Astrocyte (in vitro differentiated cells and primary cell): ENCODE data around the gene ZMAT3. TPM values are rescaled to one million over a fixed set of nuclear protein-coding genes. Genes with fewer than 3 reads are reported as not detected.

Experiments
- DNase-seq: peaks from one replicate; pipeline ENCODE4 v3.0.0-alpha.2; 2010; ENCODE audit warnings: low read depth
- FAIRE-seq: peaks from 2 replicates; lab custom pipeline; 2011; peaks lifted over from hg19 to GRCh38; lab: Jason Lieb, UNC
- H2AFZ ChIP-seq: 2 replicates; pipeline ENCODE4 v1.6.0; 2012; ENCODE audit warnings: low read depth, low read length, inconsistent platforms
- H3K27ac ChIP-seq: 2 replicates; pipeline ENCODE4 v1.5.1; 2011; ENCODE audit warnings: low read depth, low read length, inconsistent platforms
- H3K27me3 ChIP-seq: 2 replicates; pipeline ENCODE4 v1.6.0; 2011; ENCODE audit warnings: low read length, inconsistent platforms; ENCODE audit not compliant: insufficient read depth
- H3K36me3 ChIP-seq: 2 replicates; pipeline ENCODE4 v1.5.1; 2011; ENCODE audit warnings: low read length, inconsistent platforms; ENCODE audit not compliant: insufficient read depth
- H3K4me1 ChIP-seq: 2 replicates; pipeline ENCODE4 v1.5.1; 2011; ENCODE audit warnings: low read length, inconsistent platforms; ENCODE audit not compliant: insufficient read depth
- H3K4me2 ChIP-seq: 2 replicates; pipeline ENCODE4 v1.6.0; 2012; ENCODE audit warnings: low read length, inconsistent platforms
- H3K4me3 ChIP-seq: 2 replicates; pipeline ENCODE4 v1.5.1; 2011; ENCODE audit warnings: low read depth, mild to moderate bottlenecking, low read length, inconsistent platforms; ENCODE audit not compliant: insufficient read depth
- H3K79me2 ChIP-seq: 2 replicates; pipeline ENCODE4 v1.6.0; 2012; ENCODE audit warnings: mild to moderate bottlenecking, low read length, inconsistent platforms; ENCODE audit not compliant: insufficient read depth
- H3K9ac ChIP-seq: 2 replicates; pipeline ENCODE4 v1.6.0; 2012; ENCODE audit warnings: mild to moderate bottlenecking, low read length, inconsistent platforms
- H3K9me3 ChIP-seq: 2 replicates; pipeline ENCODE4 v1.5.1; 2012; ENCODE audit warnings: low read depth, mild to moderate bottlenecking, low read length, inconsistent platforms; ENCODE audit not compliant: insufficient read depth
- H4K20me1 ChIP-seq: 2 replicates; pipeline ENCODE4 v1.6.0; 2012; ENCODE audit warnings: low read length, inconsistent platforms; ENCODE audit not compliant: insufficient read depth
- H3K27ac Mint-ChIP-seq: one replicate; pipeline ENCODE4 v1.8.0; 2021; ENCODE audit warnings: mild to moderate bottlenecking, mixed read lengths; ENCODE audit not compliant: unreplicated experiment
- H3K27me3 Mint-ChIP-seq: one replicate; pipeline ENCODE4 v1.8.0; 2021; ENCODE audit warnings: low read depth, mixed read lengths; ENCODE audit not compliant: unreplicated experiment
- H3K36me3 Mint-ChIP-seq: one replicate; pipeline ENCODE4 v1.8.0; 2021; ENCODE audit warnings: low read depth, mixed read lengths; ENCODE audit not compliant: unreplicated experiment
- H3K4me1 Mint-ChIP-seq: one replicate; pipeline ENCODE4 v1.8.0; 2021; ENCODE audit warnings: low read depth, mixed read lengths; ENCODE audit not compliant: unreplicated experiment
- H3K4me3 Mint-ChIP-seq: one replicate; pipeline ENCODE4 v1.8.0; 2021; ENCODE audit warnings: mild to moderate bottlenecking, moderate library complexity, mixed read lengths; ENCODE audit not compliant: unreplicated experiment
- H3K9me3 Mint-ChIP-seq: one replicate; pipeline ENCODE4 v1.8.0; 2021; ENCODE audit warnings: mild to moderate bottlenecking, mixed read lengths; ENCODE audit not compliant: unreplicated experiment
- EZH2 ChIP-seq: IDR thresholded peaks from 2 replicates; pipeline ENCODE4 v1.6.1; 2012; ENCODE audit warnings: mild to moderate bottlenecking, low read length, inconsistent platforms; ENCODE audit not compliant: insufficient read depth
- total RNA-seq: library from RNA; stranded (reverse); gene quantifications from 2 replicates; pipeline ENCODE4 v1.2.1, GENCODE V29; 2021
- TF ChIP-seq, protein P1 (sequence below): IDR thresholded peaks from 2 replicates; pipeline ENCODE4 v1.5.1; 2011; ENCODE audit warnings: low read depth, mild to moderate bottlenecking, inconsistent platforms, low read length, moderate library complexity; ENCODE audit not compliant: insufficient read depth

The ZMAT3 gene
- total RNA-seq, 1 donor from 2014 or later = 89.6 TPM

DNA sequence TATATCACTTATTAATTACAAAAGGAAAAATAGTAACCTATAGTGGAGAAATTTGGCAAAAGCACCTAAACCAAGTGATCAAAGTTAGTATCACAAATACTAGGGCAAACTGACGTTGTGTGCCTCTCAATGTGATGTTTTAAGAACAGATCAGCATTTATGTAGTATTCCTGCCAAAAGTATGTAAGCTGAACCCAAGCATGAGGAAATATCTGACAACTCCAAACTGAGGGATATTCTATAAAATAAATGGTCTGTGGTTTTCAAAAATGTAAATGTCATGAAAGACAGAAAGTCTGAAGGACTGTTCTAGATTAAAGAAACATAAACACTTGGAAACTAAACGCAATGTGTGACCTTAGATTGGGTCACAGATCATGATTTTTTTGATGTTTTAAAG lies 42.3 kb upstream of the ZMAT3 start:
- TF ChIP-seq, protein P1, sequence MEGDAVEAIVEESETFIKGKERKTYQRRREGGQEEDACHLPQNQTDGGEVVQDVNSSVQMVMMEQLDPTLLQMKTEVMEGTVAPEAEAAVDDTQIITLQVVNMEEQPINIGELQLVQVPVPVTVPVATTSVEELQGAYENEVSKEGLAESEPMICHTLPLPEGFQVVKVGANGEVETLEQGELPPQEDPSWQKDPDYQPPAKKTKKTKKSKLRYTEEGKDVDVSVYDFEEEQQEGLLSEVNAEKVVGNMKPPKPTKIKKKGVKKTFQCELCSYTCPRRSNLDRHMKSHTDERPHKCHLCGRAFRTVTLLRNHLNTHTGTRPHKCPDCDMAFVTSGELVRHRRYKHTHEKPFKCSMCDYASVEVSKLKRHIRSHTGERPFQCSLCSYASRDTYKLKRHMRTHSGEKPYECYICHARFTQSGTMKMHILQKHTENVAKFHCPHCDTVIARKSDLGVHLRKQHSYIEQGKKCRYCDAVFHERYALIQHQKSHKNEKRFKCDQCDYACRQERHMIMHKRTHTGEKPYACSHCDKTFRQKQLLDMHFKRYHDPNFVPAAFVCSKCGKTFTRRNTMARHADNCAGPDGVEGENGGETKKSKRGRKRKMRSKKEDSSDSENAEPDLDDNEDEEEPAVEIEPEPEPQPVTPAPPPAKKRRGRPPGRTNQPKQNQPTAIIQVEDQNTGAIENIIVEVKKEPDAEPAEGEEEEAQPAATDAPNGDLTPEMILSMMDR = no peak
- no peak for TF ChIP-seq EZH2
- Histone ChIP-seq H3K9me3 (no peaks in the 10 kb centered on the region), H3K27me3 (no peaks in the 10 kb centered on the region), H3K36me3 (no peaks in the 10 kb centered on the region), H2AFZ (no peak overlapping the region), H3K27ac (no peak overlapping the region), H3K79me2 (no peaks in the 10 kb centered on the region), H3K4me1 (peaks cover 8% of the 10 kb centered on the region), H4K20me1 (no peaks in the 10 kb centered on the region), H3K4me2 (no peak overlapping the region), H3K4me3 (no peak overlapping the region), H3K9ac (no peak overlapping the region)
- H3K4me3 Mint-ChIP-seq = no peak overlapping the region
- H3K4me1 Mint-ChIP-seq = no peaks in the 10 kb centered on the region
- H3K9me3 Mint-ChIP-seq = no peaks in the 10 kb centered on the region
- no peak overlapping the region for H3K27ac Mint-ChIP-seq
- DNase-seq = peak; percentile 37
- H3K36me3 Mint-ChIP-seq = no peaks in the 10 kb centered on the region
- H3K27me3 Mint-ChIP-seq = no peaks in the 10 kb centered on the region
- no peak for FAIRE-seq

DNA sequence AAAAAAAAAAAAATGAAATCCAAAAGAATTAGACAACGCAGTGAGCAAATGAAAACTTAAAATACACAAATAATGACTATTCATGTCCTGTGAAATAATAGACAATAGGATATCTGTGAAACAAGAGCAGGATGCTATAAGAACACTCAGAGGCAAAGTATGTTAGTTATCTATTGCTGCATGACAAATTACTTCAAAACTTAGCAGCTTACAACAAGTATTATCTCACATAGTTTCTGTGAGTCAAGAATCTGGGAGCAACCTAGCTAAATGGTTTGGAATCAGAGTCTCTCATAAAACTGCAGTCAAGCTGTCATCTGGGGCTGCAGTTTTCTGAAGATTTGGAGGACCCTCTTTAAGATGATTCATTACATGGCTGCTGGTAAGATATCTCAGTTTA lies 36.5 kb upstream of the ZMAT3 start:
- no peaks in the 10 kb centered on the region for H4K20me1 ChIP-seq
- H3K27ac Mint-ChIP-seq = peak overlapping the region; percentile 79
- peak overlapping the region; percentile 61 for H3K4me2 ChIP-seq
- H3K9me3 Mint-ChIP-seq = no peaks in the 10 kb centered on the region
- no peaks in the 10 kb centered on the region for H3K36me3 ChIP-seq
- H2AFZ ChIP-seq = no peak overlapping the region
- no peaks in the 10 kb centered on the region for H3K9me3 ChIP-seq
- no peak overlapping the region for H3K4me3 Mint-ChIP-seq
- H3K27ac ChIP-seq = peak overlapping the region; percentile 63
- H3K4me1 Mint-ChIP-seq = peaks cover 10% of the 10 kb centered on the region
- H3K4me3 ChIP-seq = no peak overlapping the region
- H3K27me3 ChIP-seq = no peaks in the 10 kb centered on the region
- FAIRE-seq (peak; percentile 96), DNase-seq (peak; percentile 91)
- no peaks in the 10 kb centered on the region for H3K36me3 Mint-ChIP-seq
- H3K9ac ChIP-seq = peak overlapping the region; percentile 56
- H3K79me2 ChIP-seq = no peaks in the 10 kb centered on the region
- no peak for TF ChIP-seq EZH2
- TF ChIP-seq, protein P1 = no peak
- H3K27me3 Mint-ChIP-seq = no peaks in the 10 kb centered on the region
- peaks cover 9% of the 10 kb centered on the region for H3K4me1 ChIP-seq

DNA sequence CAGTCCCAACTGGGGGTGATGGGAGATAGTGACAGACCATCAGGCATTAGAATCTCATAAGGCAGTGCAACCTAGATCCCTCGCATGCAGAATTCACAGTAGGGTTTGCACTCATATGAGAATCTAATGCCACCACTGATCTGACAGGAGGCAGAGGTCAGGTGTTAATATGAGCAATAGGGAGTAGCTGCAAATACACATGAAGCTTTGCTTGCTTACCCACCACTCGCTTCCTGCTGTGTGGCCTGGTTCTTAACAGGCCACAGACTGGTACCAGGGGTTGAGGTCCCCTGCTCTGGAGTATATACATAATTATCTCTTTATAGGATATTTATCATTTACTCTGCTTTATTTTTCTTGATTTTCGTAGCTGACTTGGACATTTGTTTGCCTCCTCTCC lies 36.0 kb upstream of the ZMAT3 start:
- H3K4me1 ChIP-seq = peaks cover 9% of the 10 kb centered on the region
- Mint-ChIP-seq H3K27ac (peak overlapping the region; percentile 79), H3K4me1 (peaks cover 10% of the 10 kb centered on the region), H3K27me3 (no peaks in the 10 kb centered on the region), H3K36me3 (no peaks in the 10 kb centered on the region), H3K9me3 (no peaks in the 10 kb centered on the region), H3K4me3 (no peak overlapping the region)
- H4K20me1 ChIP-seq = no peaks in the 10 kb centered on the region
- H2AFZ ChIP-seq = no peak overlapping the region
- H3K9me3 ChIP-seq = no peaks in the 10 kb centered on the region
- TF ChIP-seq EZH2 = no peak
- TF ChIP-seq, protein P1 = no peak
- no peaks in the 10 kb centered on the region for H3K79me2 ChIP-seq
- H3K27me3 ChIP-seq = no peaks in the 10 kb centered on the region
- no peak overlapping the region for H3K4me3 ChIP-seq
- peak overlapping the region; percentile 61 for H3K4me2 ChIP-seq
- FAIRE-seq (no peak), DNase-seq (no peak)
- no peak overlapping the region for H3K9ac ChIP-seq
- no peaks in the 10 kb centered on the region for H3K36me3 ChIP-seq
- H3K27ac ChIP-seq = peak overlapping the region; percentile 63
